Chondrocyte (in vitro differentiated cells): Measurements from ENCODE around the gene PRKCB. TPM values are rescaled to one million over a fixed set of nuclear protein-coding genes. Genes with fewer than 3 reads are reported as not detected.

Source experiments
- DNase-seq: peaks from one replicate; pipeline ENCODE4 v3.0.0; 2021; ENCODE audit warnings: mixed read lengths, low spot score
- H3K27ac Mint-ChIP-seq: one replicate; pipeline ENCODE4 v1.8.0; 2021; ENCODE audit warnings: mild to moderate bottlenecking, moderate library complexity, mixed read lengths; ENCODE audit not compliant: unreplicated experiment
- H3K27me3 Mint-ChIP-seq: 2 replicates; pipeline ENCODE4 v1.8.0; 2021; ENCODE audit warnings: low read depth, mixed read lengths
- H3K36me3 Mint-ChIP-seq: 2 replicates; pipeline ENCODE4 v1.8.0; 2021; ENCODE audit warnings: low read depth, mixed read lengths
- H3K4me1 Mint-ChIP-seq: 2 replicates; pipeline ENCODE4 v1.8.0; 2021; ENCODE audit warnings: low read depth, mild to moderate bottlenecking, mixed read lengths
- H3K4me3 Mint-ChIP-seq: one replicate; pipeline ENCODE4 v1.8.0; 2021; ENCODE audit warnings: mild to moderate bottlenecking, moderate library complexity, mixed read lengths; ENCODE audit not compliant: unreplicated experiment
- H3K9me3 Mint-ChIP-seq: 2 replicates; pipeline ENCODE4 v1.8.0; 2021; ENCODE audit warnings: low read depth, mixed read lengths
- total RNA-seq: library from RNA; stranded (reverse); gene quantifications from 3 replicates; pipeline ENCODE4 v1.2.1, GENCODE V29; 2021
- TF ChIP-seq, protein P1 (sequence below): fragments of 200-600 bp; sonication (generic); IDR thresholded peaks from 2 replicates; pipeline ENCODE4 v1.5.0; 2021; ENCODE audit warnings: antibody characterized with exemption, mild to moderate bottlenecking, moderate library complexity

The PRKCB gene
- total RNA-seq, 1 donor from 2014 or later = not detected

DNA sequence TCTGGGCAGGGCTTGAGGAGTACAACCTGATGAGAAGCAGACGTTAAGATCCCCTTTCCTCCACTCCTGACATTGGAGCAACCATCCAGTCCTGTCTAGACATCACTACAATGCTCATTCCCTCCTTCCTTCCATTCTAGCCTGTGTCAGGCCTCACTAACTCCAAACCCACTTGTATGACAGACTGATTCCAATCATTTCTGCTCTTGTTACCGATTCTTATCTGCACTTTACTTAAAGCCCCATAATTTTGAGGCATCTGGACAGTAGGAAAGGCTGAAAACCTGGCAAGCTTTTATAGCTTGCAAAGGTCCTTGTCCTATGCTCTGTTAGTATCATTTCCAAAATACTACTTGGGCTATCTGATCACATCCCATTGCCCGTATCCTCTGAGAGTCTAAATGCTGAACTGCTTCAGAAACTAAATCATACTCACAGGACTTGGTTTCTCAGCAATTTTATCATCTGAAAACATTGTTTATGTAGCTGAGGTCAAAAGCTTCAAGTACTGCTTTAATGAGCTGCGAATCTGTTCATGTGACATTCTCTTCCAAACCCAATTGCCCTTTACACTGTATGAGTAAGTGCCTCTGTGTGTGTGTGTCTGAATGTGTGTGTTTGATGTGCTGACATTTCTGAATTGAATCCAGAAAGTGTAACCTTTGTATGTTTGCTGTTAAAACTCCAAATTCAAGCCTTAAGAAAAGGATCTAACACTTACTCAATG lies 363.2 kb downstream of the PRKCB start:
- TF ChIP-seq, protein P1, sequence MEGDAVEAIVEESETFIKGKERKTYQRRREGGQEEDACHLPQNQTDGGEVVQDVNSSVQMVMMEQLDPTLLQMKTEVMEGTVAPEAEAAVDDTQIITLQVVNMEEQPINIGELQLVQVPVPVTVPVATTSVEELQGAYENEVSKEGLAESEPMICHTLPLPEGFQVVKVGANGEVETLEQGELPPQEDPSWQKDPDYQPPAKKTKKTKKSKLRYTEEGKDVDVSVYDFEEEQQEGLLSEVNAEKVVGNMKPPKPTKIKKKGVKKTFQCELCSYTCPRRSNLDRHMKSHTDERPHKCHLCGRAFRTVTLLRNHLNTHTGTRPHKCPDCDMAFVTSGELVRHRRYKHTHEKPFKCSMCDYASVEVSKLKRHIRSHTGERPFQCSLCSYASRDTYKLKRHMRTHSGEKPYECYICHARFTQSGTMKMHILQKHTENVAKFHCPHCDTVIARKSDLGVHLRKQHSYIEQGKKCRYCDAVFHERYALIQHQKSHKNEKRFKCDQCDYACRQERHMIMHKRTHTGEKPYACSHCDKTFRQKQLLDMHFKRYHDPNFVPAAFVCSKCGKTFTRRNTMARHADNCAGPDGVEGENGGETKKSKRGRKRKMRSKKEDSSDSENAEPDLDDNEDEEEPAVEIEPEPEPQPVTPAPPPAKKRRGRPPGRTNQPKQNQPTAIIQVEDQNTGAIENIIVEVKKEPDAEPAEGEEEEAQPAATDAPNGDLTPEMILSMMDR = no peak
- no peaks in the 10 kb centered on the region for H3K9me3 Mint-ChIP-seq
- no peaks in the 10 kb centered on the region for H3K4me1 Mint-ChIP-seq
- H3K27me3 Mint-ChIP-seq = no peaks in the 10 kb centered on the region
- H3K4me3 Mint-ChIP-seq = no peak overlapping the region
- no peak for DNase-seq
- H3K36me3 Mint-ChIP-seq = no peaks in the 10 kb centered on the region
- H3K27ac Mint-ChIP-seq = no peak overlapping the region

DNA sequence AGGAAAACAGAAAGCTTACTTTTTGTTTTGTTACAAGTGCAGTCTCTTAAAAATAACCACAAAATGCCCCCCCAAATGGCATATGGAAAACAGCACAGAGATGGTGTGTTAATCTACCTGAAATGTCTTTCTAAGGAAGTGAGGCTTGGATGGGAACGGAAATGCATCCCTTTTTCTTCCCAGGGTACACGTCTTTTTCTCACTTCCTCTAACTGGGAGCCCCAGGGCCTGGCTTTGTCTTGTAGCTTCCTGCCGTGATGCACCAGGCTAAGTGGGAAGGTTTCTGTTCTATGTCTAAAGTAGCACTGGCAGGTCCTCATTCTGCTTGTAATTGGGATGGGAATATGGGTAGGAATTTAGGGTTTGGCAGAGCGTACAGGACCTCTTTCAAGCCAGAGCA lies 367.9 kb downstream of the PRKCB start:
- no peaks in the 10 kb centered on the region for H3K9me3 Mint-ChIP-seq
- H3K4me3 Mint-ChIP-seq = no peak overlapping the region
- H3K36me3 Mint-ChIP-seq = no peaks in the 10 kb centered on the region
- no peak overlapping the region for H3K27ac Mint-ChIP-seq
- H3K4me1 Mint-ChIP-seq = no peaks in the 10 kb centered on the region
- TF ChIP-seq, protein P1 = no peak
- no peaks in the 10 kb centered on the region for H3K27me3 Mint-ChIP-seq
- DNase-seq = no peak

DNA sequence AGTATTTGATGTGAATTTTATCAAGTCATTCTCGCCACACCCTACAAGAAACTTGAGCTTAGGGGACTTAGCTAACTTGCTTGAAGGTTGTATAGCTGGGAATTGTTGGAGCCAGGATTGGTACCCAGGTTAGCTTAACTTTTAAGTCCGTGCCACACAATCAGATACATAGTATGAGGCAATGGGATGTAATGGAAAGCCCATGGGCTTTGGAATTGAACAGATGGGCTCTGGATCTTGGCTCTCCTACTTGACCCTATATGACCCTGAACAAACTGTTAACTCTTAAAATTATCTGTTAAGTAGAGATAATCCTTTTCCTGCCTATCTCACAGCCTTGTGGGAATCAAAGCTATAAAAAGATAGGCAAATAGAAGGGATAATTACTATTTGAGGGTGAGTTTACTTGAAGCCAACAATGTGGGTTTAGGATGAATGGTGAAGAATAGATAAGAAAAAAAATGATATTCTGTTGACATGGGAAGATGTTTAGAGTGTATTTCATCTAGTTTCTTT lies 368.4 kb downstream of the PRKCB start:
- DNase-seq = no peak
- TF ChIP-seq, protein P1 = no peak
- no peaks in the 10 kb centered on the region for H3K9me3 Mint-ChIP-seq
- no peaks in the 10 kb centered on the region for H3K36me3 Mint-ChIP-seq
- H3K4me3 Mint-ChIP-seq = no peak overlapping the region
- no peak overlapping the region for H3K27ac Mint-ChIP-seq
- H3K27me3 Mint-ChIP-seq = peaks cover under 1% of the 10 kb centered on the region
- no peaks in the 10 kb centered on the region for H3K4me1 Mint-ChIP-seq

DNA sequence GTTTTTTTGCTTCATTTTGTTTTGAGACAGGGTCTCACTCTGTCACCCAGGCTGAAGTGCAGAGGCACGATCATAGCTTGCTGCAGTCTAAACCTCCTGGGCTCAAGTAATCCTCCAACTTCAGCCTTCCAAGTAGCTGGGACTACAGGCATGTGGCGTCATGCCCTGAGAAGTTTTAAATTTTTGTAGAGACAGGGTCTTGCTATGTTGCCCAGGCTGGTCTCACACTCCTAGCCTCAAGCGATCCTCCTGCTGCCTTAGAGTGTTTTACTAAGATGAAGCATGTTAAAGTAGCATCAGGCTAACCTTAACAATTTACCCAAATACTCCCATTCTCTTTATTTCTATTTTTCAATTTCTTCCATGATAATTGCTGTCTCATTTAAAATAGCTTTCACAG lies 371.1 kb downstream of the PRKCB start:
- no peaks in the 10 kb centered on the region for H3K36me3 Mint-ChIP-seq
- H3K9me3 Mint-ChIP-seq = no peaks in the 10 kb centered on the region
- peaks cover 3% of the 10 kb centered on the region for H3K27me3 Mint-ChIP-seq

DNA sequence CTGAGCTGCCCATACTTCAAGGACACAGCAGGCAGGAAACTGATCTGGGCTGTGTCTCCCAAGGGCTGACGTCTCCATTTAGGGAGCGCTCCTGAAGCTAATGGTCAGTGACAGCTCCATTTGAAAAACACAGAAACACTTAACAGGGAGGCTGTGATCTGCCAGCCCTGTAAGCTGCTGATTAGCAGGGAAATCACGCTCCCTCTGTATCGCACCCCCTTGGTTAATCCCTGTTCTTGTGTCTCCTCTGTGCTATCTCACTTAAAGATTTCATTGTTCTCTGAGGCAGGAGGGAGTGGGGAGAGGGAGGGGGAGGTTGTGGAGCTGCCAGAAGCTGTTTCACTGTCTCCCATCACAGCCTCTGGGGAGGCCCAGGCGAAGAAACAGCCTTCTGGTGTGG lies 372.9 kb downstream of the PRKCB start:
- H3K36me3 Mint-ChIP-seq = no peaks in the 10 kb centered on the region
- peaks cover 3% of the 10 kb centered on the region for H3K27me3 Mint-ChIP-seq
- H3K4me3 Mint-ChIP-seq = no peak overlapping the region
- no peaks in the 10 kb centered on the region for H3K4me1 Mint-ChIP-seq
- H3K27ac Mint-ChIP-seq = no peak overlapping the region
- TF ChIP-seq, protein P1 = no peak
- H3K9me3 Mint-ChIP-seq = no peaks in the 10 kb centered on the region
- no peak for DNase-seq

More for the DNA sequence above, 371.1 kb downstream of the PRKCB start:
- TF ChIP-seq, protein P1 = no peak
- no peaks in the 10 kb centered on the region for H3K4me1 Mint-ChIP-seq
- H3K27ac Mint-ChIP-seq = no peak overlapping the region
- no peak overlapping the region for H3K4me3 Mint-ChIP-seq
- no peak for DNase-seq
